Raji (cell line): Measurements from ENCODE around the gene WDR82.

Experiments used
- POLR2A ChIP-seq: IDR thresholded peaks from 2 replicates; pipeline ENCODE4 v1.6.1; 2011; ENCODE audit warnings: low read depth, low read length, control low read depth; ENCODE audit not compliant: insufficient read depth

The WDR82 gene

DNA sequence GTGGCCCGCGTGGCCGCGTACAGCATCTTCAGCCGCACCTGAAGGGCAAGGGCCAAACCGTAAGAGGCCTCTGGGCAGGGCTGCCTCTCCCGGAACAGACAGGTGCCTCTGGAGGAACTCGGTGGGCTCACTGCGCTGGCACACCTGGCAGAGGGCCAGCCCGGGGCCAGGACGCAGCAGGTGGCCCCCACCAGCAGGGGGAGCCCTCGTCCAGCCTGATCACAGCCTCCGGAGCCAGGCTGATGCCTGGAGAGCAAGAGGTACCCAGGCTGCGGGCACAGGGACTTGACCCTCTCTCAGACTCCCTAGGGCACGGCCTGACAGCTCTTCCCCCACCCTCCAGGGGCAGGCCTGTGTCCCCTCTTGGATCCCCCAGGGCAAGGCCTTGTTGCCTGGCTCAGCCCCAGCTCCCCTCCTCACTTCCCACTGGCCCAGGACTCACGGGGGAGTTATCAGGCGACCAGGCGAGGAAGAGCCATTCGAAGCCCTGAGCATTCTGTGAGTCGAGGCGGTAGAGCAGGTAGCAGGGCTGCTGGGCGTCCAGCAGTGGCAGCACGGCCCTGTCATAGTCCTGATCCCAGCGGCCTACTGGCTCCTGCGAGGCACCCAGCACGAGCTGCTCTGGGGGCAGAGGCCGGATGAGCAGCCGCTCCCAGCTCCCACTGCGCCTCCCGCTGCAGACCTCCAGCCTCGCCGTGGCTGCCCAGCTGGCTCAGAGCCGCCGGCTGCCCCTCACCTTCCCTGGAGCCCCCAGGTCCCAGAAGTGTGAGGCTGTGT lies 46.8 kb downstream of the WDR82 start:
- no peak for TF ChIP-seq POLR2A

GRCh38 chr3:52230889-52231499 lies 47.5 kb downstream of the WDR82 start:
- TF ChIP-seq POLR2A: 0 out of 2 replicates have a peak, but pooled peaks have one; percentile 13

- TF ChIP-seq POLR2A: no peak
Measured at GRCh38 chr3:52230461-52230860, 48.0 kb downstream of the WDR82 start.

GRCh38 chr3:52229656-52230055 lies 48.8 kb downstream of the WDR82 start:
- no peak for TF ChIP-seq POLR2A

DNA sequence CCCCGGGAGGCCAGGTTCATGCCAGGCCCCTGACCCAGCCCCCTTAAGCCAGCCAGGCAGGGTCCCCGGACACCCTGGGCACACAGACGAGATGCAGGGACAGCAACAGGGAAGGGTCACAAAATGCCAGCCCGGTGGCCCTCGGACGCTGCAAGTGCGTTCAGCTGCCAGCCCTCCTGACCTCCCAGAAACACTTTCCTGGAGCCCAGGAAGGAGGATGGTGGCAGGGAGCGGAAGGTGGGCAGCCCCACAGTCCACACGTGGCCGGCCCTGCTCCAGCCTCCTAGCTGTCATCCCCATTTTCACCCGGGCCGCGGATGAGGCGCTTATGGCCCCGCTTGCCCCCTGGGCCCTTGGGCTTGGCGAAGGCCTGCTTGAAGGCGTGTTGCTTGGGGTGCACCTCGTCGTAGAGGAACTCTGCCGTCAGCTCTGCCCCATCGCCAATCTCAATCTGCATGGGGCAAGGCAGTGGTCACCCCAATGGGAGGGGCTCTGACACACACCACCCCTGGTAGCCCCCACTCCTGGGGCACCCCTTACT lies 49.6 kb downstream of the WDR82 start:
- TF ChIP-seq POLR2A: no peak

DNA sequence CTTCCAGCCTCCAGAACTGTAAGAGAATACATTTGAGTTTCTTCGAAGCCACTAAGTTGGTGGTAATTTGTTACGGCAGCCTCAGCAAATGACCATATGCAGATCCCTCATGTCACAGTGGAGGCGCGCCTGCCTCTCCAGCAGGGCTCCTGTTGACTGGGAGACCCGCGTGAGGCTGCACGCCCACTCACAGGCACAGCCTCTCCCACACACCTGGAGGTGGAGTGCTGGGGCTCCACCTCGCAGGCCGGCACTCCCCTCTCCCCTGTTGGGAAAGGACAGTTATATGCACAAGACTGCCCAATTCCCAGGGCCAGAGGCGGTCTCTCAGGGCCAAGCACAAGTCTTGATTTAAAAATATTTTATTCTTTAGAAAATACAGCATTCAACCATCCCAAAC lies 50.2 kb downstream of the WDR82 start:
- TF ChIP-seq POLR2A: no peak

GRCh38 chr3:52227766-52228165 lies 50.7 kb downstream of the WDR82 start:
- TF ChIP-seq POLR2A: no peak

DNA sequence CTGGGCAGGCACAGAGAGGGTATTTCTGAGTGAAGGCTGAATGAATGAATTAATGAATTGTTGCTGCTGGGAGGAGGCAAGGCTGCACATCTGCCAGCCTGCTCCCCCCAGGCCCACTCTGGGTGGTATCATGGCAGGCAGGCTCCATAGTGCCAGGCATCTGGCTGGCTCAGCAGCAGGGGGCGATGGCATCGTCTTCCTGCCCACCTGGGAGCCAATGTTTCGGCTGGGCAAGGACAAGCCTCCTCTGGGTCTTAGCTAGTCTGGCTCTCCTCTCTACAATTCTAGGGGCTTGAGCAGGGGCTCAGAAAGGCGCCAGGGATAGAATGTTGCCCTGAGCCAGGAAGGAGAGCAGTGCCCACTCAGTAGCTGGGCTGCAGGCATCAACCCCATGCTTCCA lies 51.3 kb downstream of the WDR82 start:
- no peak for TF ChIP-seq POLR2A

DNA sequence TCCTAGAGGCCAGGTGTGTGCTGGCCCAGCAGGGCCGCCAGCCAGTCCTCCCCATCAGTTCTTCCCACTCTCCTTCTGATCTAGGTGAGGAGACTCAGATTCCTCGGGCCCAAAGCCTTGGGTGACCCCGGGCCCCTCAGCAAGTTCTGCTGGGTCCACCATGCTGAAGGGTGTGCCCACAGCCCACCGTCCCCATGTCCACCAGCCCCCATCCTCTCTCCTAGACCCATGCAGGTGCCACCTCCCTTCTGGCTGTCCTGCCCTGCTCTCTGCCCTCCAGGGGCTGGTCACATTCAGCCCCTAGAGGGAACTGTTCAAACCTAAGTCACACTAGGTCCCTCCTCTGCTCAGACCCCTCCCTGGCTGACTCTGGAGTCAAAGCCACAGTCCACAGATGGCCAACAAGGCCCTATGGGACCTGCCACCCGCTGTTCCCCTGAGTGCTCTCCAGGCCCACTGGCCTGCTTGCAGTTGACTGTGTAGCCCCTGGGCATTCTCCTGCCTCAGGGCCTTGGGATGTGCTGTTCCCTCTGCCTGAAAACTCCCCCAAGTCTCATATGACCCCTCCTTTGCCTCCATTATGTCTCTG lies 52.1 kb downstream of the WDR82 start:
- no peak for TF ChIP-seq POLR2A

GRCh38 chr3:52225452-52226228 lies 52.8 kb downstream of the WDR82 start, which contains the start of gene TLR9:
TLR9 (minus strand) TSS chr3:52225645; CDS start chr3:52225529, 116 bp downstream.
- TF ChIP-seq POLR2A: peak; percentile 99

- no peak for TF ChIP-seq POLR2A
Measured at GRCh38 chr3:52223449-52224408, 54.7 kb downstream of the WDR82 start.

DNA sequence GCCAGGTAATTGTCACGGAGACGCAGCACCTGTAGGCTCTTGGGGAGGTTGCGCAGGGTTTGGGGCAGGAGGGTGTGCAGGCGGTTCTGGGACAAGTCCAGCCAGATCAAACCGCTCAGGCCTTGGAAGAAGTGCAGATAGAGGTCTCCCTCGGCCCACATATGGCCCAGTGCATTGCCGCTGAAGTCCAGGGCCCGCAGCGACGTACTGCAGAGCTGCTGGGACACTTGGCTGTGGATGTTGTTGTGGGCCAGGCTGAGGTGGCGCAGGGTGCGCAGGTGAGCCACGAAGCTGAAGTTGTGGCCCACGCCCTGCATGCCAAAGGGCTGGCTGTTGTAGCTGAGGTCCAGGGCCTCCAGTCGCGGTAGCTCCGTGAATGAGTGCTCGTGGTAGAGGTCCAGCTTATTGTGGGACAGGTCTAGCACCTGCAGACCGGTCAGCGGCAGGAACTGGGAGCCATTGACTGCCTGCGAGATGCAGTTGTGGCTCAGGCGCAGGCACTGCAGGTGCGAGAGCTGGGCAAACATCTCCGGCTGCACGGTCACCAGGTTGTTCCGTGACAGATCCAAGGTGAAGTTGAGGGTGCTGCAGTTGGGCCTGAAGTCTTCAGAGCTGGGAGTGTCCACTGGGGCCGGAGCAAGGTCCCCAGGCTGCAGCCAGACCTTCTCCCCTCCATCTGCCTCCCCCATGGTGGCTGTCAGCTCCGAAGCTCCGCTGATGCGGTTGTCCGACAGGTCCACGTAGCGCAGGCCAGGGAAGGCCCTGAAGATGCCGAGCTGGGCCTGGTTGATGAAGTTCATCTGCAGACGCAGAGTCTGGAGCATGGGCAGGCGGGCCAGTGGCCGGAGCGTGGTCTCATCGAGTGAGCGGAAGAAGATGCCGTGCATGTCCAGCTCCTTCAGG lies 55.9 kb downstream of the WDR82 start:
- no peak for TF ChIP-seq POLR2A
